Right atrium auricular region (tissue), 2 donors: ENCODE measurements around the gene LRRC26. TPM values are rescaled to one million over a fixed set of nuclear protein-coding genes. Genes with fewer than 3 reads are reported as not detected.

Experiments
- DNase-seq: peaks from one replicate; pipeline ENCODE4 v3.0.0-alpha.2; 2019; ENCODE audit warnings: low spot score
- H3K27ac ChIP-seq, 2 donors: fragments of 200-600 bp; sonication (generic); 1 replicate in 1 of 2; 2 replicates in 1 of 2; pipeline ENCODE4 v1.5.1; 2016 to 2019
- H3K27me3 ChIP-seq, 2 donors: fragments of 200-600 bp; sonication (generic); one replicate each; pipeline versions ENCODE4 v1.5.1 to v1.6.0; 2017 to 2019
- H3K36me3 ChIP-seq: fragments of 200-600 bp; sonication (generic); one replicate; pipeline ENCODE4 v1.5.1; 2016
- H3K4me1 ChIP-seq, 2 donors: fragments of 200-600 bp; sonication (generic); one replicate each; pipeline versions ENCODE4 v1.5.1 to v1.6.0; 2017 to 2019
- H3K4me3 ChIP-seq, 2 donors: fragments of 200-600 bp; sonication (generic); 1 replicate in 1 of 2; 2 replicates in 1 of 2; pipeline ENCODE4 v1.5.1; 2017 to 2019; ENCODE audit warnings: mild to moderate bottlenecking in 1 of 2, moderate library complexity in 1 of 2
- H3K9me3 ChIP-seq, 2 donors: fragments of 200-600 bp; sonication (generic); one replicate each; pipeline ENCODE4 v1.5.1; 2019
- CTCF ChIP-seq, 2 donors: fragments of 200-600 bp; sonication (generic); IDR thresholded peaks; one replicate each; pipeline ENCODE4 v1.5.1; 2019; ENCODE audit warnings: antibody characterized with exemption in 2 of 2
- total RNA-seq, 2 donors: library from RNA; depleted of rRNA; stranded (reverse); fragments of >200 nt; gene quantifications; one replicate each; pipeline ENCODE4 v1.1.0, GENCODE V29; 2016

Gene LRRC26
- total RNA-seq, 2 donors from 2014 or later: not detected

GRCh38 chr9:137194909-137195308, 25.1 kb upstream of the LRRC26 start:
- Histone ChIP-seq H3K4me3 (no peak overlapping the region), H3K27ac (peak overlapping the region in 1 of 2 donors; percentile 31), H3K4me1 (peaks cover 0 to 72% of the 10 kb centered on the region in 2 donors), H3K27me3 (no peaks in the 10 kb centered on the region), H3K9me3 (no peaks in the 10 kb centered on the region), H3K36me3 (peaks cover 12% of the 10 kb centered on the region)
- TF ChIP-seq CTCF (IDR thresholded peaks at IDR 0.05): no peak
- DNase-seq: no peak

- DNase-seq: no peak
- Histone ChIP-seq H3K27ac (peak overlapping the region in 1 of 2 donors; percentile 31), H3K27me3 (no peaks in the 10 kb centered on the region), H3K36me3 (peaks cover 13% of the 10 kb centered on the region), H3K4me1 (peaks cover 0 to 72% of the 10 kb centered on the region in 2 donors), H3K9me3 (no peaks in the 10 kb centered on the region), H3K4me3 (no peak overlapping the region)
- no peak for TF ChIP-seq CTCF (IDR thresholded peaks at IDR 0.05)
These were observed 24.5 kb upstream of the LRRC26 start for GRCh38 chr9:137194388-137194787.

GRCh38 chr9:137193771-137194170, 23.9 kb upstream of the LRRC26 start:
- TF ChIP-seq CTCF (IDR thresholded peaks at IDR 0.05): no peak
- no peaks in the 10 kb centered on the region for H3K9me3 ChIP-seq
- no peak for DNase-seq
- H3K27ac ChIP-seq: peak overlapping the region in 1 of 2 donors; percentile 17
- peaks cover 0 to 69% of the 10 kb centered on the region in 2 donors for H3K4me1 ChIP-seq
- no peaks in the 10 kb centered on the region for H3K27me3 ChIP-seq
- H3K4me3 ChIP-seq: no peak overlapping the region
- H3K36me3 ChIP-seq: peaks cover 13% of the 10 kb centered on the region

- no peak overlapping the region for H3K27ac ChIP-seq
- no peak for TF ChIP-seq CTCF (IDR thresholded peaks at IDR 0.05)
- peaks cover 0 to 63% of the 10 kb centered on the region in 2 donors for H3K4me1 ChIP-seq
- no peaks in the 10 kb centered on the region for H3K27me3 ChIP-seq
- H3K9me3 ChIP-seq: no peaks in the 10 kb centered on the region
- peaks cover 13% of the 10 kb centered on the region for H3K36me3 ChIP-seq
- H3K4me3 ChIP-seq: no peak overlapping the region
- DNase-seq: no peak
These were observed 23.0 kb upstream of the LRRC26 start for GRCh38 chr9:137192859-137193258.

- H3K27ac ChIP-seq: no peak overlapping the region
These were observed 22.6 kb upstream of the LRRC26 start for GRCh38 chr9:137192448-137192780.

More at GRCh38 chr9:137192448-137192780, 22.6 kb upstream of the LRRC26 start:
- peaks cover 0 to 63% of the 10 kb centered on the region in 2 donors for H3K4me1 ChIP-seq
- DNase-seq: no peak
- H3K4me3 ChIP-seq: no peak overlapping the region
- H3K36me3 ChIP-seq: peaks cover 13% of the 10 kb centered on the region
- no peaks in the 10 kb centered on the region for H3K27me3 ChIP-seq
- TF ChIP-seq CTCF (IDR thresholded peaks at IDR 0.05): no peak
- H3K9me3 ChIP-seq: no peaks in the 10 kb centered on the region
